HepG2 (cell line): ENCODE results near the gene WDR62. TPM values are rescaled to one million over a fixed set of nuclear protein-coding genes. Genes with fewer than 3 reads are reported as not detected.
A peak's percentile ranks its signal among the peaks of the same experiment; 100 is the strongest.

ENCODE experiments used
- HNRNPL ChIP-seq: fragments of 200-400 bp; formaldehyde crosslinking; IDR thresholded peaks from 2 replicates; pipeline ENCODE4 v1.6.1; 2017; ENCODE audit warnings: mild to moderate bottlenecking, low read depth, low read length
- HOXA3 ChIP-seq: sonication (generic); formaldehyde crosslinking; IDR thresholded peaks from 2 replicates; pipeline ENCODE4 v1.5.0; 2020; ENCODE audit warnings: missing genetic modification reagents
- KMT2A ChIP-seq: sonication (generic); formaldehyde crosslinking; IDR thresholded peaks from 2 replicates; pipeline ENCODE4 v1.4.0; 2020; ENCODE audit warnings: missing genetic modification reagents
- MBNL3 ChIP-seq: fragments of 250-450 bp; sonication (Bioruptor Pico); conservative IDR thresholded peaks from 2 replicates; pipeline ENCODE4 v1.8.0; 2022; ENCODE audit warnings: mild to moderate bottlenecking, inconsistent platforms
- SYNCRIP ChIP-seq: fragments of 200-400 bp; formaldehyde crosslinking; IDR thresholded peaks from 2 replicates; pipeline ENCODE4 v1.6.1; 2018; ENCODE audit warnings: mild to moderate bottlenecking, low read depth, low read length; ENCODE audit not compliant: insufficient read depth
- XRCC5 ChIP-seq: fragments of 200-400 bp; formaldehyde crosslinking; optimal IDR thresholded peaks from 2 replicates; pipeline ENCODE3; 2017; ENCODE audit warnings: mild to moderate bottlenecking, low read length
- ZFY ChIP-seq: sonication (generic); formaldehyde crosslinking; IDR thresholded peaks from 2 replicates; pipeline ENCODE4 v1.4.0; 2020; ENCODE audit warnings: missing genetic modification reagents
- ZNF205 ChIP-seq: IDR thresholded peaks from 2 replicates; pipeline ENCODE4 v1.6.1; 2018; ENCODE audit warnings: missing biosample characterization, missing genetic modification reagents
- ZNF251 ChIP-seq: sonication (generic); formaldehyde crosslinking; IDR thresholded peaks from 2 replicates; pipeline ENCODE4 v1.9.0; 2021; ENCODE audit warnings: mild to moderate bottlenecking, missing genetic modification reagents
- ZNF274 ChIP-seq: sonication (generic); formaldehyde crosslinking; IDR thresholded peaks from 2 replicates; pipeline ENCODE4 v1.5.1; 2020; ENCODE audit warnings: mild to moderate bottlenecking, missing genetic modification reagents
- ZNF558 ChIP-seq: sonication (generic); formaldehyde crosslinking; IDR thresholded peaks from 2 replicates; pipeline ENCODE4 v1.9.0; 2022; ENCODE audit warnings: mild to moderate bottlenecking, missing genetic modification reagents, borderline replicate concordance
- polyA plus RNA-seq, 8 experiments: library from polyadenylated mRNA; depleted of rRNA in 3 of 8; stranded (reverse) in 7 of 8; unstranded in 1 of 8; fragments of >200 nt; fragmentation: Illumina TruSeq in 4 of 8; extraction: Trizol in 4 of 8; gene quantifications; 2 replicates each; pipeline versions ENCODE4 v1.2.1 to v1.2.3, GENCODE V29; 2011 to 2016; ENCODE audit warnings: low read depth in 4 of 8, missing spikeins in 1 of 8, mixed read lengths in 1 of 8; ENCODE audit not compliant: insufficient read depth in 1 of 8
- total RNA-seq, 5 experiments: library from RNA; depleted of rRNA; stranded (reverse); fragments of >200 nt; fragmentation: Illumina TruSeq; extraction: Trizol; gene quantifications; 2 replicates each; pipeline ENCODE4 v1.2.3, GENCODE V29; 2016; ENCODE audit warnings: low read depth in 1 of 5
- TF ChIP-seq, protein P1 (sequence below): sonication (generic); formaldehyde crosslinking; IDR thresholded peaks from 2 replicates; pipeline ENCODE4 v1.4.0; 2020; ENCODE audit warnings: missing genetic modification reagents, borderline replicate concordance
- TF ChIP-seq, protein P2 (sequence below): sonication (generic); formaldehyde crosslinking; IDR thresholded peaks from 2 replicates; pipeline ENCODE4 v1.8.0; 2022; ENCODE audit warnings: missing genetic modification reagents, low read depth, mild to moderate bottlenecking, borderline replicate concordance
- TF ChIP-seq, protein P3 (sequence below): sonication (generic); formaldehyde crosslinking; IDR thresholded peaks from 2 replicates; pipeline ENCODE4 v1.5.0; 2020; ENCODE audit warnings: mild to moderate bottlenecking, missing genetic modification reagents
- TF ChIP-seq, protein P4 (sequence below): sonication (generic); formaldehyde crosslinking; IDR thresholded peaks from 2 replicates; pipeline ENCODE4 v1.5.1; 2020; ENCODE audit warnings: mild to moderate bottlenecking, missing genetic modification reagents, borderline replicate concordance

WDR62 gene
- total and polyA plus RNA-seq, 2 of the 13 experiments (the other 11 are each of a cell fraction or from before 2014, with no cell fraction given) = 5.8 to 12.5 TPM

DNA sequence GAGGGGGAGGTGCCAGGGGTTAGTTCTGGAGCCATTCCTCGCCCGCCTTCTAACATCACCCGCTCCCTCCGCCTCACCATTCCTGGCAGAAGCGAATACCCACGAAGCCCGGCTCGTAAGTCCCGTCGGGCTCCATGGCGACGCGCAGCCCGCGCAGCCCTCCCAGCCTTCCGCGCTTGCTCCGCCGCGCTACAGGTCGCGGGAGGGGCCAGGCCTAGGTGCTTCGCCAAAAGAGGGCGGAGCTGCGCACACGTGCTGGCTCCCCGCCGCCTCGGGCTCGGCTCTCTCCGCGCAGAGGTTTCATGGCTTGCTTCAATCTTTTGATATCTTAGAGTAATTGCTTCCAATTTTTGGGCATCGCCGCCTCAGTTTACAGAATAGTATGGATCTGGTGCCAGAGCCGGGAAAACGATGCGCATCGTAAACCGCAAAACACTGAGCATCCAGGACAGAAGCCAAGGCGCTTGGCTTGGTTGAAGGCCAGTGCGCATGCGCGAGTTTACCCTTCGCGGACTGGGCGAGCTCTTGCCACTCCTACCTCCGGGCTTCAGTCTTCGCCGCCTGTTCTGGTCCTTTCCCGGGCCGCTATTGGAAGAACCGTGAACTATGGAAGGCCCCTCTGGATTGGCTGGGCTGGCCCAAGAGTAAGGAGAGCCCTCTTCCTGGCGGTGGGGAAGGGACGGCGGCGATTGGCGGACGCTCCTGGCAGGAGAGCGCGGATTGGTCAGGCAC lies 60.2 kb downstream of the WDR62 start, which contains the start of gene POLR2I (continued):
- TF ChIP-seq MBNL3 (CRISPR knock-in tag) = no peak
- no peak for TF ChIP-seq SYNCRIP
- TF ChIP-seq, protein P1, sequence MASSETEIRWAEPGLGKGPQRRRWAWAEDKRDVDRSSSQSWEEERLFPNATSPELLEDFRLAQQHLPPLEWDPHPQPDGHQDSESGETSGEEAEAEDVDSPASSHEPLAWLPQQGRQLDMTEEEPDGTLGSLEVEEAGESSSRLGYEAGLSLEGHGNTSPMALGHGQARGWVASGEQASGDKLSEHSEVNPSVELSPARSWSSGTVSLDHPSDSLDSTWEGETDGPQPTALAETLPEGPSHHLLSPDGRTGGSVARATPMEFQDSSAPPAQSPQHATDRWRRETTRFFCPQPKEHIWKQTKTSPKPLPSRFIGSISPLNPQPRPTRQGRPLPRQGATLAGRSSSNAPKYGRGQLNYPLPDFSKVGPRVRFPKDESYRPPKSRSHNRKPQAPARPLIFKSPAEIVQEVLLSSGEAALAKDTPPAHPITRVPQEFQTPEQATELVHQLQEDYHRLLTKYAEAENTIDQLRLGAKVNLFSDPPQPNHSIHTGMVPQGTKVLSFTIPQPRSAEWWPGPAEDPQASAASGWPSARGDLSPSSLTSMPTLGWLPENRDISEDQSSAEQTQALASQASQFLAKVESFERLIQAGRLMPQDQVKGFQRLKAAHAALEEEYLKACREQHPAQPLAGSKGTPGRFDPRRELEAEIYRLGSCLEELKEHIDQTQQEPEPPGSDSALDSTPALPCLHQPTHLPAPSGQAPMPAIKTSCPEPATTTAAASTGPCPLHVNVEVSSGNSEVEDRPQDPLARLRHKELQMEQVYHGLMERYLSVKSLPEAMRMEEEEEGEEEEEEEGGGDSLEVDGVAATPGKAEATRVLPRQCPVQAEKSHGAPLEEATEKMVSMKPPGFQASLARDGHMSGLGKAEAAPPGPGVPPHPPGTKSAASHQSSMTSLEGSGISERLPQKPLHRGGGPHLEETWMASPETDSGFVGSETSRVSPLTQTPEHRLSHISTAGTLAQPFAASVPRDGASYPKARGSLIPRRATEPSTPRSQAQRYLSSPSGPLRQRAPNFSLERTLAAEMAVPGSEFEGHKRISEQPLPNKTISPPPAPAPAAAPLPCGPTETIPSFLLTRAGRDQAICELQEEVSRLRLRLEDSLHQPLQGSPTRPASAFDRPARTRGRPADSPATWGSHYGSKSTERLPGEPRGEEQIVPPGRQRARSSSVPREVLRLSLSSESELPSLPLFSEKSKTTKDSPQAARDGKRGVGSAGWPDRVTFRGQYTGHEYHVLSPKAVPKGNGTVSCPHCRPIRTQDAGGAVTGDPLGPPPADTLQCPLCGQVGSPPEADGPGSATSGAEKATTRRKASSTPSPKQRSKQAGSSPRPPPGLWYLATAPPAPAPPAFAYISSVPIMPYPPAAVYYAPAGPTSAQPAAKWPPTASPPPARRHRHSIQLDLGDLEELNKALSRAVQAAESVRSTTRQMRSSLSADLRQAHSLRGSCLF (CRISPR knock-in tag) = peak; percentile 82
- peak; percentile 82 for TF ChIP-seq ZNF274 (CRISPR knock-in tag)
- peak; percentile 79 for TF ChIP-seq ZFY (CRISPR knock-in tag)
- TF ChIP-seq ZNF558 (CRISPR knock-in tag) = no peak; the same call in 1 of the 2 replicates
- TF ChIP-seq HNRNPL = no peak
- TF ChIP-seq, protein P2, sequence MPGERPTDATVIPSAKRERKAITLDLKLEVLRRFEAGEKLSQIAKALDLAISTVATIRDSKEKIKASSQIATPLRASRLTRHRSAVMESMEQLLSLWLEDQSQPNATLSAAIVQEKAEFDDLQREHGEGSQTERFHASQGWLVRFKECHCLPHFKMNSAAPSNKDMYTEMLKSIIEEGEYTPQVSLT (CRISPR knock-in tag) = no peak
- TF ChIP-seq ZNF251 (CRISPR knock-in tag) = no peak
- TF ChIP-seq, protein P3, sequence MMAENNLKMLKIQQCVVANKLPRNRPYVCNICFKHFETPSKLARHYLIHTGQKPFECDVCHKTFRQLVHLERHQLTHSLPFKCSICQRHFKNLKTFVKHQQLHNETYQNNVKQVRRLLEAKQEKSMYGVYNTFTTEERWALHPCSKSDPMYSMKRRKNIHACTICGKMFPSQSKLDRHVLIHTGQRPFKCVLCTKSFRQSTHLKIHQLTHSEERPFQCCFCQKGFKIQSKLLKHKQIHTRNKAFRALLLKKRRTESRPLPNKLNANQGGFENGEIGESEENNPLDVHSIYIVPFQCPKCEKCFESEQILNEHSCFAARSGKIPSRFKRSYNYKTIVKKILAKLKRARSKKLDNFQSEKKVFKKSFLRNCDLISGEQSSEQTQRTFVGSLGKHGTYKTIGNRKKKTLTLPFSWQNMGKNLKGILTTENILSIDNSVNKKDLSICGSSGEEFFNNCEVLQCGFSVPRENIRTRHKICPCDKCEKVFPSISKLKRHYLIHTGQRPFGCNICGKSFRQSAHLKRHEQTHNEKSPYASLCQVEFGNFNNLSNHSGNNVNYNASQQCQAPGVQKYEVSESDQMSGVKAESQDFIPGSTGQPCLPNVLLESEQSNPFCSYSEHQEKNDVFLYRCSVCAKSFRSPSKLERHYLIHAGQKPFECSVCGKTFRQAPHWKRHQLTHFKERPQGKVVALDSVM (CRISPR knock-in tag) = 0 out of 2 replicates have a peak, but pooled peaks have one; percentile 34
- TF ChIP-seq XRCC5 = peak; percentile 40
- TF ChIP-seq, protein P4, sequence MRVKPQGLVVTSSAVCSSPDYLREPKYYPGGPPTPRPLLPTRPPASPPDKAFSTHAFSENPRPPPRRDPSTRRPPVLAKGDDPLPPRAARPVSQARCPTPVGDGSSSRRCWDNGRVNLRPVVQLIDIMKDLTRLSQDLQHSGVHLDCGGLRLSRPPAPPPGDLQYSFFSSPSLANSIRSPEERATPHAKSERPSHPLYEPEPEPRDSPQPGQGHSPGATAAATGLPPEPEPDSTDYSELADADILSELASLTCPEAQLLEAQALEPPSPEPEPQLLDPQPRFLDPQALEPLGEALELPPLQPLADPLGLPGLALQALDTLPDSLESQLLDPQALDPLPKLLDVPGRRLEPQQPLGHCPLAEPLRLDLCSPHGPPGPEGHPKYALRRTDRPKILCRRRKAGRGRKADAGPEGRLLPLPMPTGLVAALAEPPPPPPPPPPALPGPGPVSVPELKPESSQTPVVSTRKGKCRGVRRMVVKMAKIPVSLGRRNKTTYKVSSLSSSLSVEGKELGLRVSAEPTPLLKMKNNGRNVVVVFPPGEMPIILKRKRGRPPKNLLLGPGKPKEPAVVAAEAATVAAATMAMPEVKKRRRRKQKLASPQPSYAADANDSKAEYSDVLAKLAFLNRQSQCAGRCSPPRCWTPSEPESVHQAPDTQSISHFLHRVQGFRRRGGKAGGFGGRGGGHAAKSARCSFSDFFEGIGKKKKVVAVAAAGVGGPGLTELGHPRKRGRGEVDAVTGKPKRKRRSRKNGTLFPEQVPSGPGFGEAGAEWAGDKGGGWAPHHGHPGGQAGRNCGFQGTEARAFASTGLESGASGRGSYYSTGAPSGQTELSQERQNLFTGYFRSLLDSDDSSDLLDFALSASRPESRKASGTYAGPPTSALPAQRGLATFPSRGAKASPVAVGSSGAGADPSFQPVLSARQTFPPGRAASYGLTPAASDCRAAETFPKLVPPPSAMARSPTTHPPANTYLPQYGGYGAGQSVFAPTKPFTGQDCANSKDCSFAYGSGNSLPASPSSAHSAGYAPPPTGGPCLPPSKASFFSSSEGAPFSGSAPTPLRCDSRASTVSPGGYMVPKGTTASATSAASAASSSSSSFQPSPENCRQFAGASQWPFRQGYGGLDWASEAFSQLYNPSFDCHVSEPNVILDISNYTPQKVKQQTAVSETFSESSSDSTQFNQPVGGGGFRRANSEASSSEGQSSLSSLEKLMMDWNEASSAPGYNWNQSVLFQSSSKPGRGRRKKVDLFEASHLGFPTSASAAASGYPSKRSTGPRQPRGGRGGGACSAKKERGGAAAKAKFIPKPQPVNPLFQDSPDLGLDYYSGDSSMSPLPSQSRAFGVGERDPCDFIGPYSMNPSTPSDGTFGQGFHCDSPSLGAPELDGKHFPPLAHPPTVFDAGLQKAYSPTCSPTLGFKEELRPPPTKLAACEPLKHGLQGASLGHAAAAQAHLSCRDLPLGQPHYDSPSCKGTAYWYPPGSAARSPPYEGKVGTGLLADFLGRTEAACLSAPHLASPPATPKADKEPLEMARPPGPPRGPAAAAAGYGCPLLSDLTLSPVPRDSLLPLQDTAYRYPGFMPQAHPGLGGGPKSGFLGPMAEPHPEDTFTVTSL (CRISPR knock-in tag) = no peak
- TF ChIP-seq HOXA3 (CRISPR knock-in tag) = peak; percentile 95
- TF ChIP-seq ZNF205 (CRISPR knock-in tag) = peak; percentile 72
- TF ChIP-seq KMT2A (CRISPR knock-in tag) = peak; percentile 75; the same call in 1 of the 2 replicates
